Sciatic nerve (tissue), 2 donors: ENCODE results near the gene NLGN1. TPM values are rescaled to one million over a fixed set of nuclear protein-coding genes. Genes with fewer than 3 reads are reported as not detected.

Experiments used
- ATAC-seq: fragments of 200-7000 bp; cut with Tn5 transposase; one replicate; pipeline ENCODE4 v1.9.1; 2020; ENCODE audit warnings: mild to moderate bottlenecking, moderate library complexity
- DNase-seq: peaks from one replicate; pipeline ENCODE4 v3.0.0-alpha.2; 2020; ENCODE audit warnings: low spot score
- intact Hi-C: fragments of 100-400 bp; cut with DNase I; formaldehyde crosslinking; loops from one replicate; pipeline ENCODE4 v1.14.2; 2022
- total RNA-seq: library from RNA; stranded (reverse); fragmentation: NEBNext Ultra II Directional; extraction: Animal tissue kit (Norgen Biotek cat#: 25700); gene quantifications from one replicate; pipeline ENCODE4 v1.2.1, GENCODE V29; 2021
- donor health status: DM: no; HTN: no; CAD: no.
- donor health status: DM: no; HTN: no; CAD: no.

NLGN1 gene
- total RNA-seq, 1 donor from 2014 or later = 26.0 TPM

GRCh38 chr3:174303907-174304560 lies 906.5 kb downstream of the NLGN1 start:
- intact Hi-C loops = no loop called here
- ATAC-seq (no peak), DNase-seq (no peak)

DNA sequence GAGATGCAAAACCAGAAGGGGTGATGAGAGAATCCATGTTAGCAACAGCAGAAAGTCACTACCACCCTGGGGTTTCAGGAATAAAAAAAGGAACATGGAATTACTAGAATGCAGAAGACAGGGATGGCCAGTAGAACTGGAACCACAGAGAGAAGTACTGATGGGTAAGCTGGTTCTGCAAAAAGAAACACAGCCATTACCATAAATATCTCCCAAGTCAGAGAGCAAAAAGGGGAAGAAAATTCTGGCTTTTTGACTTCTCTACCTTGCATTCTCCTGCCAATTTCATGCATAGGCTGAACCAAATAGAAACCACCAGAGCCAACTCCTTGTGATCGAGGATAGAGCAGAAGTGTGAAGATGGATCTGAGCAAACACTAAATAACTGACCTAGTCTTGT lies 911.2 kb downstream of the NLGN1 start:
- ATAC-seq = no peak
- no peak for DNase-seq
- intact Hi-C loops = loop anchor here (2.0 kb wide), 1 partner anchor 736 kb away; no protein-coding TSS in a partner anchor

GRCh38 chr3:174310475-174310983 lies 913.0 kb downstream of the NLGN1 start:
- intact Hi-C loops = no loop called here
- DNase-seq (no peak), ATAC-seq (no peak)

DNA sequence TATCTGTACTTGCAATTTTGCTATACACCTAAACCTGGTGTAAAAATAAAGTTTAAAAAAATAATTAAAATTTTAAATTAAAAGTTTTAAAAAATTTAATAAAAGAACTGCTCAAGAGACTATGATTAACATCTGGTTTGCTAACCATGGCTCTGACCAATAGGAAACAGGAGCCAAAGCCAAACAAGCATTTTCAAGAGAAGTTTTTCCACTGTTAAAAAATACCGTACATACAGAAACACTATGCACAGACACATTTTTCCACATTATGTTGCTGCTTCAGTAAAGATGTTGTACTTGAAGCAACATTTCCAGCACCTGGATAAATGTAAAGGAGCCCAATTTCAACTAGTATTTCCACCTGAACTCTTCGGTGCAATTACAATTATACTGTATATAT lies 917.7 kb downstream of the NLGN1 start:
- ATAC-seq (no peak), DNase-seq (no peak)
- intact Hi-C loops = no loop called here

DNA sequence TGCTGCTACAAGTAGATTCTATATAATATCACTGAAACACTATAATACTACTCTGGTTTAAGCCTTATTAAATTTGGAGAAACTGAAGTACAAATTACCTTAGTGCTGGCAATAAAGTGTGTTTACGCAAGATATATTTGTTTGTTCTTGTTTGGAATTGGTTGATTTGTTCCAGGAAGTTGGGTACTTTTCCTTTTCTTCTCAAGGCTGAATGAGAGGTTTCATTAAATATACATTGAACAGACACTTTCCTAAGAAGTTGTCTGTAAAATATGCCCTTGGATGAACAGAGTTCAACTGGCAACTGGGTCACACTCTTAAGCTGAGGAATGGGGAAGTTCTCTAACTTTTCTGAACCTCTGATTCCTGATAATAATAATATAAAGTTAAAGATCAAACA lies 919.5 kb downstream of the NLGN1 start:
- ATAC-seq = no peak
- DNase-seq = no peak
- intact Hi-C loops = no loop called here

DNA sequence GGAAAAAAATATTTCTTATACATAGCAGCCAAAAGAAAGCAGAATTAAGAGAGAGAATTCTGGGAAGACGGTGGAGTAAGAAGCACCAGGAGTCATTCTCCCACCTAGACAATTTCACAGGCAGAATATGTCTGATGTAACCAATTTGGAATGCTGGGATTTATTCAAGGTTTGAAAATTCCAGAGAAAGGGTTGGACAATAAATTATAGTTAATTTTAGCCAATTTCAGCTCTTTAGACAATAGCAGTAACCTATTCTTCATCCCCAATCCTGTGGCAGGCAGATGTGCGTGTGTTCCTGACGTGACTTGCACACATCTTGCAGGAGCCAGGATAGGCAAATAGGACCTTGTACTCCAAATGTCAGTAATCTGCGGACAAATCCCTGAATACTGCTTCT lies 920.6 kb downstream of the NLGN1 start:
- ATAC-seq = no peak
- DNase-seq = no peak
- intact Hi-C loops = no loop called here

DNA sequence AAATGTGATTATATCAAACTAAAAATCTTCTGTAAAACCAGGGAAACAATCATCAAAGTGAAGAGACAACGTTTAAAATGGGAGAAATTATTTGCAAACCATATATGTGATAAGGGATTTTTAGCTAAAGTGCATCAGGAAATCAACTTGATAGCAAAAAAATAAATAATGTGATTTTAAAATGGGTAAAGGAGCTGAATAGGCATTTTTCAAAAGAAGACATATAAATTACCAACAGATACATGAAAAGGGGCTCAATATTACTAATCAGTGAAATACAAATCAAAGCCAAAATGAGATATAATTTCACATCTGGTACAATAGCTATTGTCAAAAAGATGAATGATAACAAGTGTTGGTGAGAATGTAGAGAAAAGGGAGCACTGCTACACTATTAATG lies 924.0 kb downstream of the NLGN1 start:
- ATAC-seq (no peak), DNase-seq (no peak)
- intact Hi-C loops = no loop called here

DNA sequence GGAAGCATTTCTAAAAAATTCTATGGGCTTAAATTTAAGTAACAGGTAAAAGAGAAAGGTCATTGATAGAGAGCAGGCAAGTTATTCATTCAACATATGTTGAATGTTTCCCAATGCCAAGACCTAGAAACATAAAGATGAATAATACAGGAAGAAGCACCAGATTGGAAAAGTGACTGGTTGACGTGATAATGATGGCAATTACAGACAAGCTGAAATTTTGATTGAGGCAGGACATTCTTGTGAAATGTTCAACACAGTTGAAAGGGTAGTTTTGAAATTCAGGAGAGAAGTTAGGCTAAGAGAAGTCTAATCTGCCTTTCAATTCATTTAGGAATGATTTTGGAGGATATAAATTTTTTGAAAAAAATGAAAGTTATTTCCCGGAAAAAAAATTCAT lies 925.2 kb downstream of the NLGN1 start:
- intact Hi-C loops = no loop called here
- DNase-seq (no peak), ATAC-seq (no peak)

- intact Hi-C loops = no loop called here
- DNase-seq = no peak
- ATAC-seq = no peak
Observed at GRCh38 chr3:174325171-174325570, 927.6 kb downstream of the NLGN1 start.

GRCh38 chr3:174325834-174326700 lies 928.5 kb downstream of the NLGN1 start:
- DNase-seq (no peak), ATAC-seq (peak; percentile 72)
- intact Hi-C loops = no loop called here

DNA sequence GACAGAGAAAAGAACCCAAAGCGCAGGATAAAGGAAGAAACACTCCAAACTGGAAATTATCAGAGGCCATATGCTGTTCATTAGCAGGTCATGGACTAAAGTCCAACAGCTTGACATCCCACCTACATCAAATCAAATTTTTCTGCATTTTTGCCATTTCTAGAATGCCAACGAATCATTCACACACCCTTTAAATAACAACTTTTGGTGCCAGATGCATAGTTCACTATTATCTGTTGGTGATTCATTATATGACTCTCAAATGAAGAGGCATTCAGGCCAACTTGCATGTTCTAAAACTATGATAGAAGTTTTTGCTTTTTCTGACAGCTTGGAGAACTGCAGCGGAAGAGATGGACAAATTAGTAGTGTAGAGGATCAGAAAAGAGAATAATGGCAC lies 931.8 kb downstream of the NLGN1 start:
- no peak for ATAC-seq
- no peak for DNase-seq
- intact Hi-C loops = no loop called here

GRCh38 chr3:174330303-174330702 lies 932.8 kb downstream of the NLGN1 start:
- intact Hi-C loops = no loop called here
- ATAC-seq = peak; percentile 28
- no peak for DNase-seq

GRCh38 chr3:174331095-174331800 lies 933.7 kb downstream of the NLGN1 start:
- ATAC-seq (peak; percentile 70), DNase-seq (no peak)
- intact Hi-C loops = no loop called here

- DNase-seq = no peak
- intact Hi-C loops = no loop called here
- ATAC-seq = no peak
Observed at GRCh38 chr3:174332391-174332790, 934.8 kb downstream of the NLGN1 start.

DNA sequence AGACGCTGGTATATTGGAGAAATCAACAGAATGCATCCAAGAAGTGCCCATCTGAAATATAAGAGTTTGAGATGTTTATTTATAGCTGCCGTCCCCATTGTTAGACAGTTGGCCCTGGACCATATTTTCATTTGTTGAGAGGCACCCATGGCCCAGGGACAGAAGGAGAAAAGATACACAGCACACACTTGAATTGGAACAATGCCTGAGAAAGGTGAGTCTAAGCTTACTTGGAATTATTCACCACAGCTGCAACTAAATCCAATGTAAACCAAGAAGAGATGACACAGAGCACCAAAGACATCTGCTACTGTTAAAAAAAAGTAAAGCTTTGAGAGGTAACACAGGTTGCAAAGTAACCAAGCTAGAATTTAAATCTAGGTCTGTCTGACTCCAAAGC lies 936.1 kb downstream of the NLGN1 start:
- DNase-seq = no peak
- no peak for ATAC-seq
- intact Hi-C loops = no loop called here

- no peak for ATAC-seq
- no peak for DNase-seq
- intact Hi-C loops = no loop called here
Observed at GRCh38 chr3:174334111-174334510, 936.6 kb downstream of the NLGN1 start.

DNA sequence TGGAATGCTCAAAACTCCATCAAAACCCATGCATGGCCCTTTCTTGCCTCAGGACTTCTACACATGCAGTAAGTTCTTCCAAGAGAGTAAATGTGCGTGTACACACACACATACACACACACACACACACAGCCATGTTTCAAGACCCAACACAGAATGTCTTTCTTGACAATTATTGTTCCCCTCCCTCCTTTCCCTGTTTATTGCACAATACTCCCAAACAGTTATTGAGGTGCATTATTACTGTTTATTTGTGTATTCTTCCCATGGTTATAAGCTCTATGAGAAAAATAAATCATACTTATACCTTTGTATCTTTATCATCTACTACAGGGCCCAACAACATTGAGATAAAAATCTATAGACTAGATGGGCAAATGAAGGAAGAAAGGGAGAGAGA lies 937.8 kb downstream of the NLGN1 start:
- intact Hi-C loops = no loop called here
- no peak for ATAC-seq
- DNase-seq = no peak

- intact Hi-C loops = no loop called here
- ATAC-seq (no peak), DNase-seq (no peak)
Observed at GRCh38 chr3:174335910-174336309, 938.4 kb downstream of the NLGN1 start.
